ENCODE results near the gene TRPM3. TPM values are rescaled to one million over a fixed set of nuclear protein-coding genes. Genes with fewer than 3 reads are reported as not detected.

TRPM3 gene
- total and polyA plus RNA-seq, 2 of the 13 experiments (the other 11 are each of a cell fraction or from before 2014, with no cell fraction given), result not detected

DNA sequence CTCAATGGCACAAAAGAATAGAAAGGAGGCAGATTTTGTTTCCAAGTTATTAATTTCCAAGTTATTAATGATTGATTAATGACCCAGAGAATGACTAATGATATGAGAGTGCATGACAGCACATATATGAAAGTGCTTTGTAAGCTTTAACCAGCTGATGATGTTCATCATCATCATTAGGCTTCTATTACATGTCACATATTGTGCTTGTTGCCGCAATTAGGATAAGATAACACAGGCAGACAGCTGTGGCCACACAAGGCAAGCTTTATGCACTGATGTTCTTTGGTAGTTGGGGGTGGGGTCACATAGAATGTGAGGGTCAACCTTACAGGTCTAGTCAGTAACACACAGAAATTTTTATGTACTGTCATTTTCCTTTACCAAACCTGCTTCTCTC is 219.7 kb downstream of the TRPM3 start:
- CTCF ChIA-PET (ENCODE audit: low intra/inter-chr PET ratio, low total read pairs), result no interaction called here
- FAIRE-seq, result no peak
- in situ Hi-C loops (cut with HindIII; ENCODE audit: extremely low pct_ligation_motif_present, low pct_unique_long_range_greater_than_20kb), result no loop called here
- intact Hi-C loops (cut with micrococcal nuclease; ENCODE audit: unreplicated experiment), result no loop called here
- Histone ChIP-seq H3K4me2 (ENCODE audit: low read depth, low read length) (no peak overlapping the region), H3K9ac (ENCODE audit: insufficient read depth, low read depth, low read length) (no peak overlapping the region), H3K27me3 (ENCODE audit: control insufficient read depth in 1 of 2, insufficient read depth in 2 of 2, low read length in 2 of 2) (no peaks in the 10 kb centered on the region; a peak in 1 of 5 replicates), H3K9me3 (ENCODE audit: low read length) (no peaks in the 10 kb centered on the region), H3K27ac (ENCODE audit: extremely low read length, insufficient read depth, low read length) (no peak overlapping the region), H3K79me2 (ENCODE audit: insufficient read depth, low read length) (no peaks in the 10 kb centered on the region), H2AFZ (ENCODE audit: low read length) (no peak overlapping the region), H3K36me3 (replicated peaks in 1 of 2; ENCODE audit: control insufficient read depth in 1 of 2, insufficient read depth in 2 of 2, low read length in 2 of 2) (no peaks in the 10 kb centered on the region), H3K4me3 (replicated peaks in 1 of 3; ENCODE audit: insufficient read depth in 1 of 3, low read depth in 2 of 3, low read length in 3 of 3) (no peak overlapping the region), H3K4me1 (ENCODE audit: insufficient read depth, low read length) (no peaks in the 10 kb centered on the region), H4K20me1 (ENCODE audit: insufficient read depth, low read length) (no peaks in the 10 kb centered on the region)
- BruUV-seq (replicated peaks), result no TSS peak
- POLR2A ChIA-PET, result no interaction called here
- TF ChIP-seq ATF2 (CRISPR knock-in tag; IDR thresholded peaks at IDR 0.05), result no peak
- TF ChIP-seq FOXP4 (CRISPR knock-in tag; IDR thresholded peaks at IDR 0.05), result no peak
- no peak for TF ChIP-seq ZNF367 (CRISPR knock-in tag; IDR thresholded peaks at IDR 0.05; ENCODE audit: borderline replicate concordance)
- no peak for TF ChIP-seq NCOA1 (CRISPR knock-in tag; IDR thresholded peaks at IDR 0.05)
- TF ChIP-seq POGZ (CRISPR knock-in tag; IDR thresholded peaks at IDR 0.05), result no peak
- TF ChIP-seq ZKSCAN1 (IDR thresholded peaks at IDR 0.05; ENCODE audit: low read length), result no peak
- no peak for TF ChIP-seq NCOR1 (IDR thresholded peaks at IDR 0.05; ENCODE audit: borderline replicate concordance, low read length)
- TF ChIP-seq ZNF331 (CRISPR knock-in tag; IDR thresholded peaks at IDR 0.05), result no peak
- no peak for TF ChIP-seq ZNF775 (CRISPR knock-in tag; IDR thresholded peaks at IDR 0.05; ENCODE audit: borderline replicate concordance)
- no peak for TF ChIP-seq ZNF7 (CRISPR knock-in tag; IDR thresholded peaks at IDR 0.05)
- no peak for TF ChIP-seq THAP11 (CRISPR knock-in tag; IDR thresholded peaks at IDR 0.05)
- no peak for TF ChIP-seq ZNF572 (CRISPR knock-in tag; IDR thresholded peaks at IDR 0.05)
- TF ChIP-seq, protein P1, sequence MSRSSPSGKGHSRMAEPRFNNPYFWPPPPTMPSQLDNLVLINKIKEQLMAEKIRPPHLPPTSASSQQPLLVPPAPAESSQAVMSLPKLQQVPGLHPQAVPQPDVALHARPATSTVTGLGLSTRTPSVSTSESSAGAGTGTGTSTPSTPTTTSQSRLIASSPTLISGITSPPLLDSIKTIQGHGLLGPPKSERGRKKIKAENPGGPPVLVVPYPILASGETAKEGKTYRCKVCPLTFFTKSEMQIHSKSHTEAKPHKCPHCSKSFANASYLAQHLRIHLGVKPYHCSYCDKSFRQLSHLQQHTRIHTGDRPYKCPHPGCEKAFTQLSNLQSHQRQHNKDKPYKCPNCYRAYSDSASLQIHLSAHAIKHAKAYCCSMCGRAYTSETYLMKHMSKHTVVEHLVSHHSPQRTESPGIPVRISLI (CRISPR knock-in tag; IDR thresholded peaks at IDR 0.05; ENCODE audit: borderline replicate concordance), result no peak
- 0% methylated on average over 1 of the region's 1 CpG for WGBS (ENCODE audit: low lambda C conversion rate)
- DNase-seq (ENCODE audit: low spot score), result no peak
- ATAC-seq, result no peak

Data from HepG2 (cell line).